K562 (cell line): ENCODE data around the gene MAP3K7. TPM values are rescaled to one million over a fixed set of nuclear protein-coding genes. Genes with fewer than 3 reads are reported as not detected.

ENCODE experiments used
- AFF4 ChIP-seq: sonication (generic); formaldehyde crosslinking; IDR thresholded peaks from 2 replicates; pipeline ENCODE4 v1.8.0; 2023; ENCODE audit warnings: mild to moderate bottlenecking, missing genetic modification reagents
- ATF6 ChIP-seq: sonication (generic); formaldehyde crosslinking; IDR thresholded peaks from 2 replicates; pipeline ENCODE4 v1.4.0; 2020; ENCODE audit warnings: mild to moderate bottlenecking, missing genetic modification reagents
- ETV5 ChIP-seq: sonication (generic); formaldehyde crosslinking; IDR thresholded peaks from 2 replicates; pipeline ENCODE4 v1.4.0; 2020; ENCODE audit warnings: low read depth, mild to moderate bottlenecking, missing genetic modification reagents
- FOXJ2 ChIP-seq: fragments of 200-800 bp; sonication (Bioruptor generic); IDR thresholded peaks from 2 replicates; pipeline ENCODE4 v1.6.1; 2016; ENCODE audit warnings: missing genetic modification characterization, missing compliant biosample characterization
- GABPA ChIP-seq: fragments of 200-800 bp; sonication (Bioruptor generic); conservative IDR thresholded peaks from 2 replicates; pipeline ENCODE4 v1.6.1; 2016; ENCODE audit warnings: low read depth, missing genetic modification characterization, missing compliant biosample characterization
- GABPB1 ChIP-seq: sonication (generic); formaldehyde crosslinking; IDR thresholded peaks from 2 replicates; pipeline ENCODE4 v1.8.0; 2022; ENCODE audit warnings: mild to moderate bottlenecking, missing genetic modification reagents
- ID3 ChIP-seq, 2 experiments: fragments of 250-450 bp in 1 of 2; fragments of 450-650 bp in 1 of 2; sonication (Bioruptor Pico) in 1 of 2; IDR thresholded peaks; 2 replicates each; pipeline versions ENCODE4 v1.6.1 to v1.8.0; 2016 to 2021; ENCODE audit warnings: mild to moderate bottlenecking in 2 of 2, moderate library complexity in 2 of 2, missing compliant biosample characterization in 1 of 2, missing genetic modification characterization in 1 of 2
- IFI16 ChIP-seq: fragments of 250-450 bp; sonication (Bioruptor Pico); IDR thresholded peaks from 2 replicates; pipeline ENCODE4 v2.1.2; 2022; ENCODE audit warnings: mild to moderate bottlenecking, inconsistent platforms
- KAT7 ChIP-seq: sonication (generic); formaldehyde crosslinking; IDR thresholded peaks from 2 replicates; pipeline ENCODE4 v1.8.0; 2022; ENCODE audit warnings: missing genetic modification reagents, mild to moderate bottlenecking, borderline replicate concordance
- MBD2 ChIP-seq: sonication (generic); IDR thresholded peaks from 2 replicates; pipeline ENCODE4 v1.6.1; 2016; ENCODE audit warnings: low read depth, borderline replicate concordance
- NR2F6 ChIP-seq: fragments of 450-650 bp; formaldehyde crosslinking; IDR thresholded peaks from 2 replicates; pipeline ENCODE4 v1.4.0; 2020; ENCODE audit warnings: mild to moderate bottlenecking
- NUFIP1 ChIP-seq: fragments of 450-650 bp; IDR thresholded peaks from 2 replicates; pipeline ENCODE4 v1.6.1; 2018; ENCODE audit not compliant: partially characterized antibody
- POLR2A ChIP-seq: fragments of 450-650 bp; conservative IDR thresholded peaks from 2 replicates; pipeline ENCODE4 v1.6.1; 2016
- RBM15 ChIP-seq: fragments of 200-400 bp; formaldehyde crosslinking; IDR thresholded peaks from 2 replicates; pipeline ENCODE4 v1.6.1; 2018; ENCODE audit warnings: mild to moderate bottlenecking, low read length, moderate library complexity; ENCODE audit not compliant: insufficient read depth
- RCOR1 ChIP-seq, 2 experiments: IDR thresholded peaks; 2 replicates each; pipeline ENCODE4 v1.6.1; 2012; ENCODE audit warnings: low read depth in 2 of 2, low read length in 2 of 2, borderline replicate concordance in 1 of 2, improper control_type of control experiment in 1 of 2
- SIN3A ChIP-seq, 2 experiments: fragments of 150-350 bp in 1 of 2; IDR thresholded peaks; 2 replicates each; pipeline ENCODE4 v1.6.1; 2011 to 2016; ENCODE audit warnings: borderline replicate concordance in 2 of 2, low read depth in 2 of 2, low read length in 2 of 2, mild to moderate bottlenecking in 2 of 2, moderate library complexity in 2 of 2; ENCODE audit not compliant: control insufficient read depth in 1 of 2
- SOX6 ChIP-seq: fragments of 450-650 bp; IDR thresholded peaks from 2 replicates; pipeline ENCODE4 v1.6.1; 2014; ENCODE audit warnings: mild to moderate bottlenecking
- ZBTB7A ChIP-seq: IDR thresholded peaks from 2 replicates; pipeline ENCODE4 v1.6.1; 2011; ENCODE audit warnings: low read depth, mild to moderate bottlenecking, low read length, moderate library complexity, borderline replicate concordance; ENCODE audit not compliant: control insufficient read depth
- ZNF436 ChIP-seq: fragments of 250-450, 450-650 bp; sonication (Bioruptor Pico); formaldehyde crosslinking; IDR thresholded peaks from 2 replicates; pipeline ENCODE4 v1.7.0; 2020; ENCODE audit warnings: mild to moderate bottlenecking
- ZNF785 ChIP-seq: fragments of 250-450 bp; sonication (Bioruptor Pico); IDR thresholded peaks from 2 replicates; pipeline ENCODE4 v1.4.0; 2020; ENCODE audit warnings: mild to moderate bottlenecking
- ZSCAN32 ChIP-seq: fragments of 450-650 bp; formaldehyde crosslinking; IDR thresholded peaks from 2 replicates; pipeline ENCODE4 v1.4.0; 2020; ENCODE audit warnings: mild to moderate bottlenecking, moderate library complexity
- polyA plus RNA-seq, 8 experiments: library from polyadenylated mRNA; depleted of rRNA in 4 of 8; stranded (reverse) in 5 of 8; unstranded in 3 of 8; fragments of >200 nt; fragmentation: Nextera tagmentation in 2 of 8; fragmentation: Illumina TruSeq in 1 of 8; extraction: Ambion mirVana in 2 of 8; extraction: Trizol in 1 of 8; gene quantifications; 2 replicates each; pipeline versions ENCODE4 v1.2.1 to v1.2.3, GENCODE V29; 2011 to 2014; ENCODE audit warnings: inconsistent platforms in 1 of 8, missing spikeins in 1 of 8
- total RNA-seq, 7 experiments: library from RNA; depleted of rRNA in 6 of 7; stranded (reverse); fragments of >200 nt in 6 of 7; fragmentation: Illumina TruSeq in 2 of 7; extraction: Trizol in 2 of 7; gene quantifications; 2 replicates each; pipeline versions ENCODE4 v1.2.1 to v1.2.3, GENCODE V29; 2011 to 2021; ENCODE audit warnings: low replicate concordance in 1 of 7

The MAP3K7 gene
- total and polyA plus RNA-seq, 9 of the 15 experiments (the other 6 are each of a cell fraction or from before 2014, with no cell fraction given), result 13.4 to 60.9 (median 34.8) TPM

GRCh38 chr6:90586836-90587638 is at the start of gene MAP3K7 (continued):
- peak; percentile 75; the same call in 1 of the 2 replicates for TF ChIP-seq ETV5 (CRISPR knock-in tag)
- TF ChIP-seq RBM15, result no peak
- TF ChIP-seq NR2F6 (CRISPR knock-in tag), result no peak
- TF ChIP-seq SOX6, result no peak
- TF ChIP-seq GABPA (tag), result peak; percentile 97
- no peak for TF ChIP-seq ZNF785 (CRISPR knock-in tag)
- no peak for TF ChIP-seq ZNF436
- peak; percentile 56 to 57; a peak in 2 of 4 replicates for TF ChIP-seq SIN3A (IDR thresholded peaks at IDR 0.05; ENCODE audit: borderline replicate concordance in 2 of 2, control insufficient read depth in 1 of 2, low read depth in 2 of 2, low read length in 2 of 2)
- no peak for TF ChIP-seq IFI16 (CRISPR knock-in tag)
- peak; percentile 71; the same call in 1 of the 2 replicates for TF ChIP-seq ZBTB7A
- TF ChIP-seq POLR2A, result peak; percentile 92
- peak; percentile 66; the same call in 1 of the 2 replicates for TF ChIP-seq FOXJ2
- TF ChIP-seq ID3 (CRISPR knock-in tag; IDR thresholded peaks at IDR 0.05), result no peak
- no peak for TF ChIP-seq ID3 (tag; IDR thresholded peaks at IDR 0.05)
- TF ChIP-seq GABPB1 (CRISPR knock-in tag), result peak; percentile 93
- TF ChIP-seq AFF4 (CRISPR knock-in tag), result peak; percentile 94; the same call in 1 of the 2 replicates
- TF ChIP-seq MBD2, result peak; percentile 75; the same call in 1 of the 2 replicates
- TF ChIP-seq NUFIP1, result no peak
- no peak for TF ChIP-seq ZSCAN32 (CRISPR knock-in tag)
- TF ChIP-seq RCOR1 (IDR thresholded peaks at IDR 0.05; ENCODE audit: borderline replicate concordance in 1 of 2, low read depth in 2 of 2, low read length in 2 of 2), result no peak
- no peak; the same call in 1 of the 2 replicates for TF ChIP-seq ATF6 (CRISPR knock-in tag)
- peak; percentile 74; the same call in 1 of the 2 replicates for TF ChIP-seq KAT7 (CRISPR knock-in tag)
